Neutrophil (primary cell): ENCODE data around the gene PID1.

Experiments used
- H3K27ac ChIP-seq: fragments of 200-600 bp; sonication (generic); 2 replicates; pipeline ENCODE4 v1.5.1; 2016; ENCODE audit warnings: mild to moderate bottlenecking, moderate library complexity
- H3K27me3 ChIP-seq: fragments of 200-600 bp; sonication (generic); 2 replicates; pipeline ENCODE4 v1.6.0; 2016; ENCODE audit warnings: mild to moderate bottlenecking
- H3K36me3 ChIP-seq: fragments of 200-600 bp; sonication (generic); 2 replicates; pipeline ENCODE4 v1.5.1; 2017
- H3K4me1 ChIP-seq, 2 experiments: fragments of 200-600 bp in 1 of 2; sonication (generic) in 1 of 2; 1 replicate in 1 of 2; 2 replicates in 1 of 2; pipeline versions ENCODE4 v1.5.1 to v1.6.1; 2013 to 2016; ENCODE audit warnings: low read depth in 1 of 2, low read length in 1 of 2, mild to moderate bottlenecking in 1 of 2, moderate library complexity in 1 of 2; ENCODE audit not compliant: control insufficient read depth in 1 of 2, insufficient read depth in 1 of 2
- H3K4me3 ChIP-seq, 2 experiments: fragments of 200-600 bp in 1 of 2; sonication (generic) in 1 of 2; 1 replicate in 1 of 2; 2 replicates in 1 of 2; pipeline ENCODE4 v1.5.1; 2013 to 2016; ENCODE audit warnings: low read depth in 1 of 2, low read length in 1 of 2, mild to moderate bottlenecking in 1 of 2, moderate library complexity in 1 of 2
- H3K9me3 ChIP-seq: fragments of 200-600 bp; sonication (generic); 2 replicates; pipeline ENCODE4 v1.5.1; 2016
- CTCF ChIP-seq: fragments of 200-600 bp; sonication (generic); IDR thresholded peaks from 2 replicates; pipeline ENCODE4 v1.5.1; 2016; ENCODE audit warnings: antibody characterized with exemption

The PID1 gene

GRCh38 chr2:229170171-229170570 is 100.9 kb downstream of the PID1 start:
- Histone ChIP-seq H3K36me3 (no peaks in the 10 kb centered on the region), H3K4me3 (no peak overlapping the region), H3K27me3 (no peaks in the 10 kb centered on the region), H3K4me1 (no peaks in the 10 kb centered on the region), H3K27ac (no peak overlapping the region), H3K9me3 (no peaks in the 10 kb centered on the region)
- no peak for TF ChIP-seq CTCF

GRCh38 chr2:229169751-229170150 is 101.3 kb downstream of the PID1 start:
- no peaks in the 10 kb centered on the region for H3K36me3 ChIP-seq
- no peak overlapping the region for H3K4me3 ChIP-seq
- H3K9me3 ChIP-seq: no peaks in the 10 kb centered on the region
- no peaks in the 10 kb centered on the region for H3K27me3 ChIP-seq
- H3K27ac ChIP-seq: no peak overlapping the region
- no peak for TF ChIP-seq CTCF
- no peaks in the 10 kb centered on the region for H3K4me1 ChIP-seq

- Histone ChIP-seq H3K9me3 (no peaks in the 10 kb centered on the region), H3K4me3 (no peak overlapping the region), H3K27me3 (no peaks in the 10 kb centered on the region), H3K36me3 (no peaks in the 10 kb centered on the region), H3K4me1 (no peaks in the 10 kb centered on the region), H3K27ac (no peak overlapping the region)
- no peak for TF ChIP-seq CTCF
Measured at GRCh38 chr2:229164545-229165249, 106.4 kb downstream of the PID1 start.

GRCh38 chr2:229163893-229164292 is 107.2 kb downstream of the PID1 start:
- Histone ChIP-seq H3K4me1 (no peaks in the 10 kb centered on the region), H3K9me3 (no peaks in the 10 kb centered on the region), H3K4me3 (no peak overlapping the region), H3K27ac (no peak overlapping the region), H3K27me3 (no peaks in the 10 kb centered on the region), H3K36me3 (no peaks in the 10 kb centered on the region)
- no peak for TF ChIP-seq CTCF

GRCh38 chr2:229162015-229162414 is 109.1 kb downstream of the PID1 start:
- Histone ChIP-seq H3K4me3 (no peak overlapping the region), H3K9me3 (no peaks in the 10 kb centered on the region), H3K27me3 (no peaks in the 10 kb centered on the region), H3K36me3 (no peaks in the 10 kb centered on the region), H3K4me1 (no peaks in the 10 kb centered on the region), H3K27ac (no peak overlapping the region)
- TF ChIP-seq CTCF: no peak
